ENCODE data around the gene ATP5MG. TPM values are rescaled to one million over a fixed set of nuclear protein-coding genes. Genes with fewer than 3 reads are reported as not detected.

Gene ATP5MG
- polyA plus RNA-seq, 3 donors, result 257 to 688 (median 648) TPM

- peaks cover 45% of the 10 kb centered on the region for H3K4me1 Mint-ChIP-seq
- Histone ChIP-seq H3K27me3 (ENCODE audit: control insufficient read depth in 2 of 2, insufficient read depth in 2 of 2, low read length in 2 of 2) (no peaks in the 10 kb centered on the region), H3K9me3 (replicated peaks in 1 of 2; ENCODE audit: control insufficient read depth in 1 of 2, insufficient read depth in 1 of 2, low read length in 2 of 2) (no peaks in the 10 kb centered on the region), H2AFZ (ENCODE audit: insufficient read depth, low read depth, low read length, poor library complexity, severe bottlenecking) (peak overlapping the region; percentile 93), H3K79me2 (ENCODE audit: insufficient read depth, low read length) (peaks cover 38% of the 10 kb centered on the region), H3K27ac (ENCODE audit: low read depth in 1 of 2, low read length in 2 of 2) (peak overlapping the region; percentile 70 to 73), H3K4me2 (replicated peaks; ENCODE audit: extremely low read depth, low read length, poor library complexity, severe bottlenecking) (peak overlapping the region; percentile 84), H4K20me1 (ENCODE audit: insufficient read depth, low read length) (peaks cover 37% of the 10 kb centered on the region), H3K9ac (ENCODE audit: insufficient read depth, low read length, poor library complexity, severe bottlenecking) (peak overlapping the region; percentile 77), H3K4me1 (ENCODE audit: control insufficient read depth in 1 of 2, insufficient read depth in 2 of 2, low read length in 2 of 2) (peaks cover 39 to 51% of the 10 kb centered on the region in 2 donors), H3K36me3 (replicated peaks in 1 of 2; ENCODE audit: control insufficient read depth in 1 of 2, insufficient read depth in 2 of 2, low read length in 2 of 2) (no peaks in the 10 kb centered on the region), H3K4me3 (replicated peaks in 1 of 3; ENCODE audit: low read depth in 2 of 3, low read length in 3 of 3) (peak overlapping the region; percentile 85 to 94 (median 94))
- H3K9me3 Mint-ChIP-seq, result no peaks in the 10 kb centered on the region
- no peak for TF ChIP-seq CTCF (IDR thresholded peaks at IDR 0.05)
- under 1% methylated on average over 26 of the region's 34 CpGs for WGBS (ENCODE audit: insufficient coverage)
- H3K27me3 Mint-ChIP-seq (ENCODE audit: low read depth in 3 of 3), result peaks cover 0 to 6% (median 0%) of the 10 kb centered on the region in 3 donors
- H3K27ac Mint-ChIP-seq, result peak overlapping the region; percentile 74 to 89 (median 86)
- intact Hi-C loops (cut with micrococcal nuclease), result loop anchor here in 1 of 2 donors (5.0 kb wide), 1 partner anchor 33 kb away; the partner anchor contains the start of gene ATP5MG
- DNase-seq, result peak; percentile 23 to 32 (median 30)
- H3K4me3 Mint-ChIP-seq, result peak overlapping the region; percentile 91 to 94
- H3K36me3 Mint-ChIP-seq, result peaks cover 0 to 3% of the 10 kb centered on the region in 2 donors
Observed at GRCh38 chr11:118435290-118435892, 34.0 kb downstream of the ATP5MG start.

GRCh38 chr11:118435893-118436624, 34.7 kb downstream of the ATP5MG start, which contains the start of gene KMT2A:
TSS of gene KMT2A (plus strand) at chr11:118436492. CDS start at chr11:118436513, 21 bp downstream.
- H3K4me1 ChIP-seq (ENCODE audit: control insufficient read depth in 1 of 2, insufficient read depth in 2 of 2, low read length in 2 of 2), result peaks cover 39 to 52% of the 10 kb centered on the region in 2 donors

More at GRCh38 chr11:118435893-118436624, 34.7 kb downstream of the ATP5MG start, which contains the start of gene KMT2A:
- Histone ChIP-seq H3K4me2 (replicated peaks; ENCODE audit: extremely low read depth, low read length, poor library complexity, severe bottlenecking) (peak within 1 kb of the TSS; percentile 84), H3K27me3 (ENCODE audit: control insufficient read depth in 2 of 2, insufficient read depth in 2 of 2, low read length in 2 of 2) (no peaks in the 10 kb centered on the region), H3K36me3 (replicated peaks in 1 of 2; ENCODE audit: control insufficient read depth in 1 of 2, insufficient read depth in 2 of 2, low read length in 2 of 2) (no peaks in the 10 kb centered on the region), H3K79me2 (ENCODE audit: insufficient read depth, low read length) (peaks cover 45% of the 10 kb centered on the region), H4K20me1 (ENCODE audit: insufficient read depth, low read length) (peaks cover 44% of the 10 kb centered on the region), H3K9me3 (replicated peaks in 1 of 2; ENCODE audit: control insufficient read depth in 1 of 2, insufficient read depth in 1 of 2, low read length in 2 of 2) (no peaks in the 10 kb centered on the region), H3K4me3 (replicated peaks in 1 of 3; ENCODE audit: low read depth in 2 of 3, low read length in 3 of 3) (peak within 1 kb of the TSS; percentile 85 to 94 (median 94)), H2AFZ (ENCODE audit: insufficient read depth, low read depth, low read length, poor library complexity, severe bottlenecking) (peak within 1 kb of the TSS; percentile 93), H3K9ac (ENCODE audit: insufficient read depth, low read length, poor library complexity, severe bottlenecking) (peak within 1 kb of the TSS; percentile 77), H3K27ac (ENCODE audit: low read depth in 1 of 2, low read length in 2 of 2) (peak within 1 kb of the TSS; percentile 73)
- WGBS (ENCODE audit: insufficient coverage), result 0% methylated on average over 68 of the region's 83 CpGs
- H3K27me3 Mint-ChIP-seq (ENCODE audit: low read depth in 3 of 3), result peaks cover 0 to 6% (median 0%) of the 10 kb centered on the region in 3 donors
- peaks cover 51% of the 10 kb centered on the region for H3K4me1 Mint-ChIP-seq
- peak within 1 kb of the TSS; percentile 74 to 89 (median 87) for H3K27ac Mint-ChIP-seq
- DNase-seq, result peak; percentile 86 to 92 (median 90)
- TF ChIP-seq CTCF (IDR thresholded peaks at IDR 0.05), result no peak
- peak within 1 kb of the TSS; percentile 93 to 96 for H3K4me3 Mint-ChIP-seq
- peaks cover 2 to 6% of the 10 kb centered on the region in 2 donors for H3K36me3 Mint-ChIP-seq
- intact Hi-C loops (cut with micrococcal nuclease), result loop anchor here (2.0 to 5.0 kb wide), 2 partner anchors 34 to 35 kb away; partner anchors contain the start of gene ATP5MG (in 2 of the 2)
- H3K9me3 Mint-ChIP-seq, result no peaks in the 10 kb centered on the region
